ENCODE data around the gene TNFRSF21.

GRCh38 chr6:47246551-47246950, 63.2 kb downstream of the TNFRSF21 start:
- no peak for TF ChIP-seq POLR2A (IDR thresholded peaks at IDR 0.05)
- TF ChIP-seq, protein P1, sequence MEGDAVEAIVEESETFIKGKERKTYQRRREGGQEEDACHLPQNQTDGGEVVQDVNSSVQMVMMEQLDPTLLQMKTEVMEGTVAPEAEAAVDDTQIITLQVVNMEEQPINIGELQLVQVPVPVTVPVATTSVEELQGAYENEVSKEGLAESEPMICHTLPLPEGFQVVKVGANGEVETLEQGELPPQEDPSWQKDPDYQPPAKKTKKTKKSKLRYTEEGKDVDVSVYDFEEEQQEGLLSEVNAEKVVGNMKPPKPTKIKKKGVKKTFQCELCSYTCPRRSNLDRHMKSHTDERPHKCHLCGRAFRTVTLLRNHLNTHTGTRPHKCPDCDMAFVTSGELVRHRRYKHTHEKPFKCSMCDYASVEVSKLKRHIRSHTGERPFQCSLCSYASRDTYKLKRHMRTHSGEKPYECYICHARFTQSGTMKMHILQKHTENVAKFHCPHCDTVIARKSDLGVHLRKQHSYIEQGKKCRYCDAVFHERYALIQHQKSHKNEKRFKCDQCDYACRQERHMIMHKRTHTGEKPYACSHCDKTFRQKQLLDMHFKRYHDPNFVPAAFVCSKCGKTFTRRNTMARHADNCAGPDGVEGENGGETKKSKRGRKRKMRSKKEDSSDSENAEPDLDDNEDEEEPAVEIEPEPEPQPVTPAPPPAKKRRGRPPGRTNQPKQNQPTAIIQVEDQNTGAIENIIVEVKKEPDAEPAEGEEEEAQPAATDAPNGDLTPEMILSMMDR (IDR thresholded peaks at IDR 0.05): no peak

All from body of pancreas (tissue), 4 donors.